Lung (tissue), 12 donors: ENCODE results near the gene RANBP17. TPM values are rescaled to one million over a fixed set of nuclear protein-coding genes. Genes with fewer than 3 reads are reported as not detected.

ENCODE experiments used
- ATAC-seq: fragments of 200-7000 bp; cut with Tn5 transposase; one replicate; pipeline ENCODE4 v1.9.1; 2020; ENCODE audit warnings: moderate number of reproducible peaks; ENCODE audit not compliant: insufficient read depth, low FRiP score
- DNase-seq, 3 donors: peaks; one replicate each; pipeline ENCODE4 v3.0.0-alpha.2; 2013 to 2017
- H3K27ac ChIP-seq, 2 donors: one replicate each; pipeline ENCODE4 v1.5.1; 2013; ENCODE audit warnings: mild to moderate bottlenecking in 2 of 2, moderate library complexity in 2 of 2, control low read depth in 1 of 2, inconsistent platforms in 1 of 2, low read depth in 1 of 2, low read length in 1 of 2
- H3K27me3 ChIP-seq, 3 donors: one replicate each; pipeline ENCODE4 v1.5.1; 2013; ENCODE audit warnings: low read length in 2 of 3; ENCODE audit not compliant: control insufficient read depth in 3 of 3, insufficient read depth in 3 of 3
- H3K36me3 ChIP-seq, 4 donors: one replicate each; pipeline ENCODE4 v1.5.1; 2013; ENCODE audit warnings: low read length in 4 of 4, mild to moderate bottlenecking in 1 of 4, moderate library complexity in 1 of 4; ENCODE audit not compliant: control insufficient read depth in 4 of 4, insufficient read depth in 4 of 4
- H3K4me1 ChIP-seq, 5 donors: one replicate each; pipeline ENCODE4 v1.5.1; 2013; ENCODE audit warnings: low read length in 5 of 5, mild to moderate bottlenecking in 2 of 5, moderate library complexity in 1 of 5; ENCODE audit not compliant: control insufficient read depth in 5 of 5, insufficient read depth in 5 of 5
- H3K4me3 ChIP-seq: one replicate; pipeline ENCODE4 v1.5.1; 2013; ENCODE audit warnings: mild to moderate bottlenecking, control low read depth, moderate library complexity
- H3K9ac ChIP-seq, 2 donors: one replicate each; pipeline ENCODE4 v1.5.1; 2013; ENCODE audit warnings: low read length in 2 of 2, control low read depth in 1 of 2; ENCODE audit not compliant: insufficient read depth in 1 of 2
- H3K9me3 ChIP-seq, 4 donors: one replicate each; pipeline ENCODE4 v1.5.1; 2013; ENCODE audit warnings: low read length in 3 of 4, mild to moderate bottlenecking in 1 of 4, moderate library complexity in 1 of 4; ENCODE audit not compliant: control insufficient read depth in 4 of 4, insufficient read depth in 3 of 4
- CTCF ChIP-seq: IDR thresholded peaks from 2 replicates; pipeline ENCODE4 v1.5.1; 2012; ENCODE audit warnings: mild to moderate bottlenecking; ENCODE audit errors: control extremely low read depth, extremely low read depth
- WGBS, 2 donors: extraction: QIAGEN DNeasy Blood & Tissue Kit; methylation state at CpG; one replicate each; pipeline ENCODE4 v1.1.7; 2013; 5-methylcytosine and 5-hydroxymethylcytosine counted together
- polyA plus RNA-seq, 2 donors: library from polyadenylated mRNA; stranded (reverse); fragments of 200-250 nt; gene quantifications; one replicate each; pipeline ENCODE4 v1.2.1, GENCODE V29; 2013
- total RNA-seq, 2 donors: library from RNA; depleted of rRNA in 1 of 2; stranded (reverse); fragments of >200 nt in 1 of 2; gene quantifications; one replicate each; pipeline ENCODE4 v1.2.1, GENCODE V29; 2014 to 2021
- donor health status: control.
- donor health status: control.
- donor health status: Bipolar disorder and iron deficiency.
- donor health status: healthy.
- donor health status: DM: yes; HTN: yes; CAD: no.

The RANBP17 gene
- total and polyA plus RNA-seq, 4 donors = 1.8 to 130 (median 11.0) TPM

- Histone ChIP-seq H3K27me3 (no peaks in the 10 kb centered on the region), H3K36me3 (peaks cover 0 to 1% (median 0%) of the 10 kb centered on the region in 4 donors), H3K9ac (no peak overlapping the region), H3K4me1 (no peaks in the 10 kb centered on the region), H3K9me3 (no peaks in the 10 kb centered on the region), H3K27ac (no peak overlapping the region), H3K4me3 (no peak overlapping the region)
- ATAC-seq = no peak
- DNase-seq = no peak
- 80 to 88% methylated on average over 2 of the region's 2 CpGs for WGBS, 2 donors
- TF ChIP-seq CTCF = no peak
Observed at GRCh38 chr5:171269717-171270116, 407.9 kb downstream of the RANBP17 start.

GRCh38 chr5:171270136-171270535, 408.3 kb downstream of the RANBP17 start:
- H3K4me3 ChIP-seq = no peak overlapping the region
- H3K27ac ChIP-seq = no peak overlapping the region
- no peaks in the 10 kb centered on the region for H3K9me3 ChIP-seq
- WGBS, 2 donors = 86 to 90% methylated on average over 3 of the region's 3 CpGs
- DNase-seq = no peak
- H3K36me3 ChIP-seq = peaks cover 0 to 1% (median 0%) of the 10 kb centered on the region in 4 donors
- no peak for ATAC-seq
- no peaks in the 10 kb centered on the region for H3K27me3 ChIP-seq
- no peaks in the 10 kb centered on the region for H3K4me1 ChIP-seq
- TF ChIP-seq CTCF = no peak
- H3K9ac ChIP-seq = no peak overlapping the region

GRCh38 chr5:171271798-171272197, 410.0 kb downstream of the RANBP17 start:
- 92 to 98% methylated on average over 3 of the region's 3 CpGs for WGBS, 2 donors
- ATAC-seq (no peak), DNase-seq (no peak)
- Histone ChIP-seq H3K9me3 (no peaks in the 10 kb centered on the region), H3K27ac (no peak overlapping the region), H3K36me3 (no peaks in the 10 kb centered on the region), H3K4me3 (no peak overlapping the region), H3K27me3 (no peaks in the 10 kb centered on the region), H3K9ac (no peak overlapping the region), H3K4me1 (no peaks in the 10 kb centered on the region)
- TF ChIP-seq CTCF = no peak
